Lung (tissue), 12 donors: ENCODE results near the gene EEF2. TPM values are rescaled to one million over a fixed set of nuclear protein-coding genes. Genes with fewer than 3 reads are reported as not detected.
A peak's percentile ranks its signal among the peaks of the same experiment; 100 is the strongest.

Source experiments
- ATAC-seq: fragments of 200-7000 bp; cut with Tn5 transposase; one replicate; pipeline ENCODE4 v1.9.1; 2020; ENCODE audit warnings: moderate number of reproducible peaks; ENCODE audit not compliant: insufficient read depth, low FRiP score
- DNase-seq, 3 donors: peaks; one replicate each; pipeline ENCODE4 v3.0.0-alpha.2; 2013 to 2017
- H3K27ac ChIP-seq, 2 donors: one replicate each; pipeline ENCODE4 v1.5.1; 2013; ENCODE audit warnings: mild to moderate bottlenecking in 2 of 2, moderate library complexity in 2 of 2, control low read depth in 1 of 2, inconsistent platforms in 1 of 2, low read depth in 1 of 2, low read length in 1 of 2
- H3K27me3 ChIP-seq, 3 donors: one replicate each; pipeline ENCODE4 v1.5.1; 2013; ENCODE audit warnings: low read length in 2 of 3; ENCODE audit not compliant: control insufficient read depth in 3 of 3, insufficient read depth in 3 of 3
- H3K36me3 ChIP-seq, 4 donors: one replicate each; pipeline ENCODE4 v1.5.1; 2013; ENCODE audit warnings: low read length in 4 of 4, mild to moderate bottlenecking in 1 of 4, moderate library complexity in 1 of 4; ENCODE audit not compliant: control insufficient read depth in 4 of 4, insufficient read depth in 4 of 4
- H3K4me1 ChIP-seq, 5 donors: one replicate each; pipeline ENCODE4 v1.5.1; 2013; ENCODE audit warnings: low read length in 5 of 5, mild to moderate bottlenecking in 2 of 5, moderate library complexity in 1 of 5; ENCODE audit not compliant: control insufficient read depth in 5 of 5, insufficient read depth in 5 of 5
- H3K4me3 ChIP-seq: one replicate; pipeline ENCODE4 v1.5.1; 2013; ENCODE audit warnings: mild to moderate bottlenecking, control low read depth, moderate library complexity
- H3K9ac ChIP-seq, 2 donors: one replicate each; pipeline ENCODE4 v1.5.1; 2013; ENCODE audit warnings: low read length in 2 of 2, control low read depth in 1 of 2; ENCODE audit not compliant: insufficient read depth in 1 of 2
- H3K9me3 ChIP-seq, 4 donors: one replicate each; pipeline ENCODE4 v1.5.1; 2013; ENCODE audit warnings: low read length in 3 of 4, mild to moderate bottlenecking in 1 of 4, moderate library complexity in 1 of 4; ENCODE audit not compliant: control insufficient read depth in 4 of 4, insufficient read depth in 3 of 4
- CTCF ChIP-seq: IDR thresholded peaks from 2 replicates; pipeline ENCODE4 v1.5.1; 2012; ENCODE audit warnings: mild to moderate bottlenecking; ENCODE audit errors: control extremely low read depth, extremely low read depth
- WGBS, 2 donors: extraction: QIAGEN DNeasy Blood & Tissue Kit; methylation state at CpG; one replicate each; pipeline ENCODE4 v1.1.7; 2013; 5-methylcytosine and 5-hydroxymethylcytosine counted together
- polyA plus RNA-seq, 2 donors: library from polyadenylated mRNA; stranded (reverse); fragments of 200-250 nt; gene quantifications; one replicate each; pipeline ENCODE4 v1.2.1, GENCODE V29; 2013
- total RNA-seq, 2 donors: library from RNA; depleted of rRNA in 1 of 2; stranded (reverse); fragments of >200 nt in 1 of 2; gene quantifications; one replicate each; pipeline ENCODE4 v1.2.1, GENCODE V29; 2014 to 2021
- donor health status: control.
- donor health status: control.
- donor health status: Bipolar disorder and iron deficiency.
- donor health status: healthy.
- donor health status: DM: yes; HTN: yes; CAD: no.

The EEF2 gene
- total and polyA plus RNA-seq, 4 donors, result 994 to 1,934 (median 1,345) TPM

GRCh38 chr19:3983936-3984583, 1.2 kb downstream of the EEF2 start:
- TF ChIP-seq CTCF, result no peak
- Histone ChIP-seq H3K4me3 (peak overlapping the region; percentile 98), H3K27me3 (peaks cover 0 to 2% (median 0%) of the 10 kb centered on the region in 3 donors), H3K36me3 (peaks cover 31 to 54% (median 41%) of the 10 kb centered on the region in 4 donors), H3K4me1 (peaks cover 0 to 25% (median 13%) of the 10 kb centered on the region in 5 donors), H3K9ac (peak overlapping the region; percentile 97 to 99), H3K9me3 (no peaks in the 10 kb centered on the region), H3K27ac (peak overlapping the region; percentile 21 to 92)
- 25 to 38% methylated on average over 30 of the region's 30 CpGs for WGBS, 2 donors
- DNase-seq, result peak in 2 of 3 donors; percentile 17 to 25
- no peak for ATAC-seq

DNA sequence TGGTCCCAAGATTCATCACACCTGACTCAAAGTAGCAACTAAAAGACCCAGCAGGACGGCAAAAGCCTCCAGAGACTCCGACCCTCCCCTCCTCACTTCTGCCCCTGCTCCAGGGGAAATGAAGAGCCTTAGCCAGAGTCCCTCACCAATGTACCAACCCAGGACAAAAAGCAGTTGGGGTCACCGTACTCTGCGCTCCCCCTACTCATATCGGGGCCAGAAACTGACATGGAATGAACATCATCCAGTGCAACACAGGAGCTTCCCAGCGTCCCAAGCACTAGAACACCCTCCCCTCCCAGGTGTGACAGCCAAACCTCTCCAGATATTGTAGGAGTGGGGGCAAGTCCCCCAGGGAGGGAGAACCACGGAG, 1.7 kb downstream of the EEF2 start:
- no peak for DNase-seq
- Histone ChIP-seq H3K4me1 (peaks cover 0 to 25% (median 13%) of the 10 kb centered on the region in 5 donors), H3K4me3 (peak overlapping the region; percentile 98), H3K9ac (peak overlapping the region; percentile 97 to 99), H3K27ac (peak overlapping the region; percentile 21 to 92), H3K27me3 (peaks cover 0 to 2% (median 0%) of the 10 kb centered on the region in 3 donors), H3K36me3 (peaks cover 33 to 56% (median 43%) of the 10 kb centered on the region in 4 donors), H3K9me3 (no peaks in the 10 kb centered on the region)
- ATAC-seq, result no peak
- 70 to 78% methylated on average over 7 of the region's 7 CpGs for WGBS, 2 donors
- no peak for TF ChIP-seq CTCF

DNA sequence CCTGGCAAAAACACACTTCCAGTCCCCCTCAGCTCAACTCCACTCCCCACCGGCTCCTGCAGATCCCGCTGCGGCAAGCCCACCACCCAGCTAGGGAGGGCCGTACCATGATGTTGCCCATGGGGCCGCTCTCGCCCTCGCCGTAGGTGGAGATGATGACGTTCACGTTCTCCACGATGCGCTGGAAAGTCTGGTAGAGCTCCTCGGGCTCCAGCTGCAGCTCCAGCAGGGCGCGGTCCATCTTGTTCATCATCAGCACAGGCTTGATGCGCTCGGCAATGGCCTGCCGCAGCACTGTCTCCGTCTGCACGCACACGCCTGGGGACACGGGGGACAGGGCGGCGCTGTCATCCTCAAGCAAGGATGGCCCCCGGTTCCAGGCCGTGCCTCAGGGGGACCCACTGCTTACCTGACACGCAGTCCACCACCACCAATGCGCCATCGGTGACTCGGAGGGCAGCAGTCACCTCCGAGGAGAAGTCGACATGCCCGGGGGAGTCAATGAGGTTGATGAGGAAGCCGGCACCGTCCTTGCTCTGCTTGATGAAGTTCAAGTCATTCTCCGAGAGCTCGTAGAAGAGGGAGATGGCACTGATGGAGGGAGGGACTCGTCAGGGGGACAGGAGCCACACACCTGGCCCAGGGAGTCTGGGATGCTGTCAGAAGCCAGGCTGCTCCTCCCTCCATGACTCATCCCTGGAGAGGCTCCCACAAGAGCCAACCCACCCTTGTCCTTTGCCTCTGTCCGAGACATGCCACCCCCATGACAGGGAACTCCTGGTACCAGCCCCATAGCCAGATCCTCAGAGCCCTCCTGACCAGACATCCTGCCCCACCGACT, 2.3 kb downstream of the EEF2 start:
- 89 to 91% methylated on average over 40 of the region's 40 CpGs for WGBS, 2 donors
- no peak for ATAC-seq

More for the DNA sequence above, 2.3 kb downstream of the EEF2 start:
- DNase-seq, result no peak
- Histone ChIP-seq H3K27ac (no peak overlapping the region), H3K27me3 (peaks cover 0 to 2% (median 0%) of the 10 kb centered on the region in 3 donors), H3K4me3 (no peak overlapping the region), H3K4me1 (peaks cover 0 to 25% (median 13%) of the 10 kb centered on the region in 5 donors), H3K9ac (peak overlapping the region in 1 of 2 donors; percentile 97), H3K9me3 (no peaks in the 10 kb centered on the region), H3K36me3 (peaks cover 37 to 60% (median 49%) of the 10 kb centered on the region in 4 donors)
- no peak for TF ChIP-seq CTCF
